Kidney tubule cell (primary cell): Measurements from ENCODE around the gene RAB28.
A peak's percentile ranks its signal among the peaks of the same experiment; 100 is the strongest.

ENCODE experiments used
- DNase-seq: peaks from one replicate; pipeline ENCODE4 v3.0.0-alpha.2; 2018; ENCODE audit warnings: low spot score

RAB28 gene

GRCh38 chr4:13484122-13484748 lies at the start of gene RAB28:
RAB28 (minus strand) TSS chr4:13484340.
- DNase-seq: peak; percentile 93

GRCh38 chr4:13531625-13531998 lies 47.5 kb upstream of the RAB28 start:
- DNase-seq: no peak

- no peak for DNase-seq
Measured at GRCh38 chr4:13530823-13531624, 46.9 kb upstream of the RAB28 start.

GRCh38 chr4:13529128-13529919 lies 45.2 kb upstream of the RAB28 start:
- DNase-seq: no peak

GRCh38 chr4:13528821-13529127 lies 44.6 kb upstream of the RAB28 start:
- DNase-seq: no peak

- no peak for DNase-seq
Measured at GRCh38 chr4:13527981-13528820, 44.1 kb upstream of the RAB28 start.

- no peak for DNase-seq
Measured at GRCh38 chr4:13527192-13527980, 43.2 kb upstream of the RAB28 start.

GRCh38 chr4:13526658-13527057 lies 42.5 kb upstream of the RAB28 start:
- no peak for DNase-seq

- no peak for DNase-seq
Measured at GRCh38 chr4:13525606-13526281, 41.6 kb upstream of the RAB28 start.

GRCh38 chr4:13524504-13525243 lies 40.5 kb upstream of the RAB28 start:
- DNase-seq: peak; percentile 68

GRCh38 chr4:13523591-13524503 lies 39.7 kb upstream of the RAB28 start:
- no peak for DNase-seq

- no peak for DNase-seq
Measured at GRCh38 chr4:13523105-13523477, 39.0 kb upstream of the RAB28 start.

GRCh38 chr4:13522282-13523104 lies 38.4 kb upstream of the RAB28 start:
- no peak for DNase-seq

- DNase-seq: no peak
Measured at GRCh38 chr4:13521047-13521446, 36.9 kb upstream of the RAB28 start.

GRCh38 chr4:13516315-13516860 lies 32.2 kb upstream of the RAB28 start:
- no peak for DNase-seq

GRCh38 chr4:13515268-13515667 lies 31.1 kb upstream of the RAB28 start:
- DNase-seq: no peak

- DNase-seq: no peak
Measured at GRCh38 chr4:13514722-13515121, 30.6 kb upstream of the RAB28 start.

- DNase-seq: peak; percentile 74
Measured at GRCh38 chr4:13511101-13511500, 27.0 kb upstream of the RAB28 start.
